NCI-H460 (cell line): ENCODE results near the gene CCAR1. TPM values are rescaled to one million over a fixed set of nuclear protein-coding genes. Genes with fewer than 3 reads are reported as not detected.
"Not testable (repeated sequence)": the region's sequence is repeated elsewhere in the genome, so short reads cannot be mapped to it uniquely, and the experiment has no call there.

Source experiments
- DNase-seq: peaks from one replicate; pipeline ENCODE4 v3.0.0-alpha.2; 2016; ENCODE audit warnings: low read depth; ENCODE audit errors: extremely low read depth
- polyA plus RNA-seq: library from polyadenylated mRNA; depleted of rRNA; stranded (reverse); fragments of >200 nt; gene quantifications from 2 replicates; pipeline ENCODE4 v1.2.3, GENCODE V29; 2014; cell fraction: nucleus; rRNA removed
- total RNA-seq: library from RNA; depleted of rRNA; stranded (reverse); fragments of >200 nt; shearing (Covaris generic); gene quantifications from 2 replicates; pipeline ENCODE4 v1.2.3, GENCODE V29; 2014; rRNA removed

Gene CCAR1, protein sequence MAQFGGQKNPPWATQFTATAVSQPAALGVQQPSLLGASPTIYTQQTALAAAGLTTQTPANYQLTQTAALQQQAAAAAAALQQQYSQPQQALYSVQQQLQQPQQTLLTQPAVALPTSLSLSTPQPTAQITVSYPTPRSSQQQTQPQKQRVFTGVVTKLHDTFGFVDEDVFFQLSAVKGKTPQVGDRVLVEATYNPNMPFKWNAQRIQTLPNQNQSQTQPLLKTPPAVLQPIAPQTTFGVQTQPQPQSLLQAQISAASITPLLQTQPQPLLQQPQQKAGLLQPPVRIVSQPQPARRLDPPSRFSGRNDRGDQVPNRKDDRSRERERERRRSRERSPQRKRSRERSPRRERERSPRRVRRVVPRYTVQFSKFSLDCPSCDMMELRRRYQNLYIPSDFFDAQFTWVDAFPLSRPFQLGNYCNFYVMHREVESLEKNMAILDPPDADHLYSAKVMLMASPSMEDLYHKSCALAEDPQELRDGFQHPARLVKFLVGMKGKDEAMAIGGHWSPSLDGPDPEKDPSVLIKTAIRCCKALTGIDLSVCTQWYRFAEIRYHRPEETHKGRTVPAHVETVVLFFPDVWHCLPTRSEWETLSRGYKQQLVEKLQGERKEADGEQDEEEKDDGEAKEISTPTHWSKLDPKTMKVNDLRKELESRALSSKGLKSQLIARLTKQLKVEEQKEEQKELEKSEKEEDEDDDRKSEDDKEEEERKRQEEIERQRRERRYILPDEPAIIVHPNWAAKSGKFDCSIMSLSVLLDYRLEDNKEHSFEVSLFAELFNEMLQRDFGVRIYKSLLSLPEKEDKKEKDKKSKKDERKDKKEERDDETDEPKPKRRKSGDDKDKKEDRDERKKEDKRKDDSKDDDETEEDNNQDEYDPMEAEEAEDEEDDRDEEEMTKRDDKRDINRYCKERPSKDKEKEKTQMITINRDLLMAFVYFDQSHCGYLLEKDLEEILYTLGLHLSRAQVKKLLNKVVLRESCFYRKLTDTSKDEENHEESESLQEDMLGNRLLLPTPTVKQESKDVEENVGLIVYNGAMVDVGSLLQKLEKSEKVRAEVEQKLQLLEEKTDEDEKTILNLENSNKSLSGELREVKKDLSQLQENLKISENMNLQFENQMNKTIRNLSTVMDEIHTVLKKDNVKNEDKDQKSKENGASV
- total RNA-seq = 82.3 and 93.4 TPM in 2 replicates
- polyA plus RNA-seq = 51.3 and 67.6 TPM in 2 replicates

DNA sequence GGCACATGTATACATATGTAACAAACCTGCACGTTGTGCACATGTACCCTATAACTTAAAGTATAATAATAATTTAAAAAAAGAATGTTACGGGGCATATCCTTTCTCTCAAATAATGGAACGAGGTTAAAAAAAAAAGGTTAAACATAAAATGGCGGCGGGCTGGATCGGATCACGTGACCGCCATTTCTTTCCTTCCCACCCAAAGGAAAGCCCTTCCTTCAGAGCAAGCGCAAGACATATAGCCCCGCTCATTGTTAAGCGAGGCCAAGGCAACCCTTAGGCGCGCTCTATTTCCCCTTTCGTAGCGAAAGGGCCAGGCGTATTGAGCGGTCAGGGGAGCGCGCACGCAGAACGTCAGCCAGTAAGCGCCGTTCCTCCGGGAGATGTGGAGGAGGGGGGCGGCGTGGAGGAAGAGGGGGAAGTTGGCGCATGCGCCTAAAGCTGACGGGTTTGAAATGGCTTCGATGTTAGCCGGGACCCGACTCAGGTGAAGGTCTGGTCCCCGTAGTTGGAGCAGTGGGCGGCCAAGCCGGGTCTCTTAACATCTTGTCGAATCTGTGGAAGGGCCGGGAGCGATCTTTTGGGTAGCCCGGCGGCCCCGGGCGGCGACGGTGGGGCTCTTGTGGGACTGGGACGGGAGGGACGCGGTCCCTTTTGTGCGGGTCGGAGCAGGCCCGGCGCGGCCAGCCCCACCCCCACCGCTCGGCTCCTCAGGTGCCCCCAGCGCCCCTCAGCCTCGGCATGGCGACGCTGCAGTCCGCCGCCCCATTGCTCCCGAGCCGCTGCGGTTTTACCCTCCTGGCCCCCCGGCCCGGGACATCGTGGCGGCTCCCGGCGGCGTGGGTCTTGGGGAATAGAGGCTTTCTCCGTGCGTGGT is at the start of gene CCAR1:
CCAR1 (plus strand) TSS at position 447 of the 880 bp plus-strand sequence. CDS start 1,266 bp downstream, outside the sequence.
- DNase-seq = peak; percentile 99

DNA sequence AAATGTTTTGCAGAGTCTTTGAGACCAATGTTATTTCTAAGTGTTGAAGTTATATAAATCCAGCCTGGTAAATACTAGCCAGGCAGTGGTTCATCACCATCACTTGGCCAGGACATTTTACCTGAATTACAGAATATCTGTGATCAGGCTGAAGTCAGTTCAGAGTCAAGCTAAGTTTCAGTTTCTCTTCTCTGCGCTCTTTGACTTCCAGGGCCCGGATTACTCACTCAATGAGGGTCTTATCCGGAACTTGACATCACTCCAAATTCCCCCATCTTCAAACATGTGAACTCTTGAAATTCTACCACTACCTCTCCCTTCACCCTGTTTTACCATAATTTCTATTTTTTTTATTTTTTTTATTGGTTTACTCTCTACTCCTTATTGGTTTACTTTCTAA is 36.6 kb upstream of the CCAR1 start:
- no peak for DNase-seq

DNA sequence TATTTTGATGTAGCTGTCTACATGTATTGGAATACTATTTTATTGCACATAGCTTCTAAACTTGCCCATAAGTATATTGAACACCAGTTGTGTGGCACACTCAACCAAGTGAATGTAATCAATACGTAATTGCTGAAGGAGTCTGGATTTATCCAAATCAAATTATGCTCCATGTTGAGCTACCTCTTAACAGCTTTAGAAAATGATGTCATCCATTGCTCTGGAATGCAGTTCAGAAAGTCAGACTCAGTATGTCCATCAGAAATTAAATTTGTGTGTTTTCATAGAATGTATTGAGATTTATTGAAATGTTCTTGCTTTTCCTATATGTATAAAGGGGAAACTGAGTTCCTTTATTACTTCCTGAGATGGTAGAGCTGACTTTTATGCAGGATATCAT is 25.0 kb upstream of the CCAR1 start:
- no peak for DNase-seq

DNA sequence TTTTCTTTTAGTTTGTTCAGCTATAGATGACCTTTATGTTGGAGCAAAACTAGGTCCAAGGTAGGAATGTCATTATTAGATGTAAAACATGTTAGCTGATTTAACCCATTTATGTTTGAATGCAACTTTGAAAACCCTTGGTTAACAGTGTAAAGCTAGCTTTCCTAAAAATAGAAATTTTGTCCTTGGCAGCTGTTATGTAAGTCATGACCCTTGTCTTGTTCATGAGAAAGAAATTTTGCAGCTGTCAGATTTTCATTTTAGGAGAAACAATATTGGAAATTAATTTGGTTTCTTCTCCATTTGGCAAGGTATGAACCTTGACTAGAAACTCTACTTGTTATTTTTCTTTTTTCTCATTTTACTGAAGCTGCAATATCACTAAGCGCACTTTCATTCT is 23.9 kb upstream of the CCAR1 start:
- no peak for DNase-seq

DNA sequence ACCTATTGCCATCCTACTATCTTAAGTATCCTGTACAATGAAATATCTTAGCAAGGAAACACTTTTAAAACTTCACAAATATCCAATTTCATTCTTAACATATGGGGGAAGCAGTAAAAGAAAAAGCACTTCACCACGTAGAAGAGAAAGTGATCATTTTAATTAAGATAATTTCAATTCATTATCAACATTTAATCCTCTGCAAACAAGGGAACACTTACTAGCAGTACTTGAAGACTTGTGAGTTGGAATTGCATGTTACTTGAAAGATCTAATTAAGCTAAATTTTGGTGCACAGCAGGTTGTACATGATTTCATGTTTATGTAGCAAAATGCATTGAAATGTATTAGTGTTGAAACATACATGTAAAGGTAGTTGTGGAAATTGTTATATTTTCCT is 20.8 kb upstream of the CCAR1 start:
- no peak for DNase-seq

DNA sequence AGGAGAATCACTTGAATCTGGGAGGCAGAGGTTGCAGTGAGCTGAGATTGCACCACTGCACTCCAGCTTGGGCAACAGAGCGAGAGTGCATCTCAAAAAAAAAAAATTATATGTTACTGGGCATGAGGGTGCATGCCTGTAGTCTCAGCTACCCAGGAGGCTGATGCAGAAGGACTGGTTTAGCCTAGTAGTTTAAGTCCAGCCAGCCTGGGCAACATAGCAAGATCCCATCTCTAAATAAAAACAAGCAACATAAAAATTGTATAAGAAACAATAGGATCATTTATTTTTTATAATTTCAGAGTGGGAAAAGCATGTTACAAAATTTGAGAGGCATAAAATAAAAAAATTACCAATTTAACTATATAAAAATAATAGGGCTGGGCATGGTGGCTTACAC is 15.5 kb upstream of the CCAR1 start:
- no peak for DNase-seq

DNA sequence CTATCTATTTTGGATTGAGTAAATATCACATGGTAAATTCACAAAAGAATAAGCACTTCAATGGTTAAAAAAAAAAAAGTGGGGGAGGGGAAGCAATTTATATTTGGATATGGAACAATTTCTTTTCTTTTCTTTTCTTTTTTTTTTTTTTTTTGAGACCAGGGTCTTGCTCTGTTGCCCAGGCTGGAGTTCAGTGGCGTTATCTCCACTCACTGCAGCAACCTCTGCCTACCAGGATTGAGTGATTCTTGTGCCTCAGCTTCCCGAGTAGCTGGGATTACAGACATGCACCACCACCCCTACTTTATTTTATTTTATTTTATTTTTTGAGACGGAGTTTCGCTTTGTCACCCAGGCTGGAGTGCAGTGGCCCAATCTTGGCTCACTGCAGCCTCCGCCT is 12.1 kb upstream of the CCAR1 start:
- not testable (repeated sequence) for DNase-seq

DNA sequence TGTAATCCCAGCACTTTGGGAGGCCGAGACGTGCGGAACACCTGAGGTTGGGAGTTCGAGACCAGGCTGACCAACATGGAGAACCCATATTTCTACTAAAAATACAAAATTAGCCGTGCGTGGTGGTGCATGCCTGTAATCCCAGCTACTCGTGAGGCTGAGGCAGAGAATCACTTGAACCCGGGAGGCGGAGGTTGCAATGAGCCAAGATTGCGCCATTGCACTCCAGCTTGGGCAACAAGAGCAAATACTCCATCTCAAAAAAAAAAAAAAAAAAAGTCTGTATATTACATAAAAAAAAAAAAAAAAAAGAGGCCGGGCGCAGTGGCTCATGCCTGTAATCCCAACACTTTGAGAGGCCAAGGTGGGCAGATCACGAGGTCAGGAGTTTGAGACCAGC is 8.0 kb upstream of the CCAR1 start:
- DNase-seq = not testable (repeated sequence)

DNA sequence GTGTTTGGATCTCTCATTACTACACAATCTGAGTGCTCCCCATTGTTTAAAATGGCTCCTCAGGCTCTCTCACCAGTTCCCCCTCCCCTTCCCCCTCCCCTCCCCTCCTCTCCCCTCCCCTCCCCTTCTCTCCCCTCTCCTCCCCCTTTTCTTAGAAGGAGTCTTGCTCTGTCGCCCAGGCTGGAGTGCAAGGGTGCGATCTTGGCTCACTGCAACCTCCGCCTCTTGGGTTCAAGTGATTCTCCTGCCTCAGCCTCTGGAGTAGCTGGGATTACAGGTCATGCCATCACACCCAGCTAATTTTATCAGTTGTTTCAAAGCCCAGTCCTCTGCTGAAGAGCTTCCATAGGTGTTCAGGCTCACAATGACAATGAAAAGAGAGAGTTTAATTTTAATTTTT is 3.6 kb upstream of the CCAR1 start:
- no peak for DNase-seq

DNA sequence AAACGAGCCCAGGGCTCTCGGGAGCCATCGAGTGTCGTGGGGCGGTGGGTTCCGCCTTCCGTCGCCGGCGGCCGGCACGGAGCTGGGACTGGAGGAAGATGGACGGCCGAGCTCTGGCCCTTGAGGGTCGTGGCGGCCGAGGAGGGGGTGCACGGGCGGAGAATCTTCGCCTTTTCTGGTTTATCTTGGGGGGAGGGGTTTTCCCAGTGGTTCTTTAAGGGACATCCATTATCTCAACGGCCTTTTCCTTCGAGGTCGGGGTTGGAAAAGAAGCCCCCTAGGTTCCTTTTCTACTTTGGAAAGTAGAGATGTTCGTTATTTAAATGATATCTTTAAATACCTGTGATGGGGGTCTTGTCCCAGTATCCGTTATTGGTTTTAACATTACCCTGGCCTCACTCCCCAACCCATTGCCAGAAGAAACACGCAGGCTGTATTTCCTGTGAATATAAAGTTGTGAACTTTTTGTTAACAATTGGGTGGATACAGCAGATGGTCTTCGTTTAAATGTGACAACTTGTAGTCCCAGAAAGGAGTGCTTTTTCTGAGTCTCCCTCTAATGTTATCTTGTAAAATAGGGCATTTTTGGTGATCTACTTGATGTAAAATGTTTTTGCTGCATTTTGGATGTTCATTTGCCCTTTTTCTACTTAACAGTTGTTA is 765 bp downstream of the CCAR1 start:
- no peak for DNase-seq

DNA sequence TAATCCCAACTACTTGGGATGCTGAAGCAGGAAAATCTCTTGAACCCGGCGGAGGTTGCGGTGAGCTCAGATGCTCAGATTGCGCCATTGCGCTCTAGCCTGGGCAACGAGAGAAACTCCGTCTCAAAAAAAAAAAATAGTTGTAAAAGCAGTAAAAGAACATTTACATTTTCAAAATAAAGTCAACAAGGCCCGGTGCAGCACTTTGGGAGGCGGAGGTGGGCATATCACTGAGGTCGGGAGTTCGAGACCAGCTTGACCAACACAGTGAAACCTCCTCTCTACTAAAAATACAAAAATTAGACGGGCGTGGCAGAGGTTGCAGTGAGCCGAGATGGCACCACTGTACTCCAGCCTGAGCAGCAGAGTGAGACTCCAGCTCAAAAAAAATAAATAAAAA is 4.0 kb downstream of the CCAR1 start:
- no peak for DNase-seq

DNA sequence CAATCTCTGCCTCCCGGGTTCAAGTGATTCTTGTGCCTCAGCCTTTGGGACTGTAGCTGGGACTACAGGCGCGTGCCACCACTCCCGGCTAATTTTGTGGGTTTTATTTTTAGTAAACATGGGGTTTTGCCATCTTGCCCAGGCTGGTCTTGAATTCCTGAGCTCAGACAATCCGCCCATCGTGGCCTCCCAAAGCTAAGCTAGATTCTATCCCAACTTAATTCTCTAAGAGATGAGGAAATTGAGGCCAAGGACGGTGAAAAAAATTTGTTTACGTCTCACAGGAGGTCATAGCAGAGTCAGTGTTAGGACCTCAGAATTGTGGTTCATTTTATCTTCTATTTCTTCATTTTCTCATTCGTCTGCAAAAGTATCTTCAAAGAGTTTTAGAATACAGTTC is 6.1 kb downstream of the CCAR1 start:
- DNase-seq = no peak

DNA sequence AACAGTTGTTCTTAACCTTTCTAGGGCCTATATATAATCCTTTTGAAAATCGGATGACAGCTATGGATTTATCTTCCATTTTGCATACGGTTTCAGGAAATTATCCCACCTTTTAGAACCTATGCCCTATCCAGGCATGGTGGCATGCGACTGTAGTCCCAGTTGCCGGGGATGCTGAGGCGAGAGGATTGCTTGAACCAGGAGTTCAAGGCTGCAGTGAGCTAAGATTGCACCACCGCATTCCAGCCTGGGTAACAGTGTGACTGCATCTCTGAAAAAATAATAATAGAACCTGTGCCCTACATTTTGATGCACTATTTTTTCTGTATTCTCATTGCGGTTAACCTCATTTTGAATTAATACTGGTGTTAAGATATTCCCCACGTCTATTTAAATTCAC is 11.6 kb downstream of the CCAR1 start:
- no peak for DNase-seq

DNA sequence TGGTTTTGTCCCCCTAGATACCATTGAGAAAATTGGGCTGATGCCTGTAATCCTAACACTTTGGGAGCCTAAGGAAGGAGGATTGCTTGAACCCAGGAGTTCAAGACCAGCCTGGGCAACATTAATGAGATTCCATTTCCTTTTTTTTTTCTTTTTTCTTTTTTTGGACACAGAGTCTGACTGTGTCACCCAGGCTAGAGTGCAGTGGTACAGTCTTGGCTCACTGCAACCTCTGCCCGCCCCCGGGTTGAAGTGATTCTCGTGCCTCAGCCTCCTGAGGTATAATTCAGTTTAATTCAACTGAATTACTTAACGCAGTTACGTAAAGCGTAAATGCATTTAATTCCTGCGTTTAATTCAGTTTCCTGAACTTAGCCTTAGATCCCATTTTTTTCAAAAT is 13.3 kb downstream of the CCAR1 start:
- no peak for DNase-seq

DNA sequence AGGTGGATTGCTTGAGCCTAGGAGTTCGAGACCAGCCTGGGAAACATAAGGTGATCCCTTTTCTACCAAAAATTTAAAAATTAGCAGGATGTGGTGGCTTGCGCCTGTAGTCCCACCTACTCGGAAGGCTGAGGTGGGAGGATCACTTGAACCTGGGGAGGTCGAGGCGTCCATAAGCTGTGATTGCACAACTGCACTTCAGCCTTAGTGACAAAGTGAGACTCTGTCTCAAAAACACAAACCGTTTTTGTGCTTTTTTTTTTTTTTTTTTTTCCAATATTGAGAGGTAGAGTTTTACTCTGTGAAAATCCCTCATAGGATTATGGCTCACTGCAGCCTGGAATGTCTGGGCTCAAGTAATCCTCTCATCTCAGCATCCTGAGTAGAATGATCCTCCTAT is 14.1 kb downstream of the CCAR1 start:
- no peak for DNase-seq

DNA sequence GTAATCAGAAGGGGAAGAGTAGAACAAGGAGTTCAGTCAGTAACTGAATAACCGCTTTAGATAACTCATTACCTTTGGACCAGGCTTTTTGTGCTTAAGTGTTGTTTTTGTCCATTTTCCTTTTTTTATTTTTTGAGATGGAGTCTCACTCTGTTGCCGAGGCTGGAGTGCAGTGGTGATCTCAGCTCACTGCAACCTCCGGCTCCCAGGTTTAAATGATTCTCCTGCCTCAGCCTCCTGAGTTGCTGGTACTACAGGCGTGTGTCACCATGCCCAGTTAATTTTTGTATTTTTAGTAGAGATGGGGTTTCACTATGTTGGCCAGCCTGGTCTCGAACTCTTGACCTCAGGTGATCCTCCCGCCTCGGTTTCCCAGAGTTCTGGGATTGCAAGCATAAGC is 14.7 kb downstream of the CCAR1 start:
- not testable (repeated sequence) for DNase-seq

DNA sequence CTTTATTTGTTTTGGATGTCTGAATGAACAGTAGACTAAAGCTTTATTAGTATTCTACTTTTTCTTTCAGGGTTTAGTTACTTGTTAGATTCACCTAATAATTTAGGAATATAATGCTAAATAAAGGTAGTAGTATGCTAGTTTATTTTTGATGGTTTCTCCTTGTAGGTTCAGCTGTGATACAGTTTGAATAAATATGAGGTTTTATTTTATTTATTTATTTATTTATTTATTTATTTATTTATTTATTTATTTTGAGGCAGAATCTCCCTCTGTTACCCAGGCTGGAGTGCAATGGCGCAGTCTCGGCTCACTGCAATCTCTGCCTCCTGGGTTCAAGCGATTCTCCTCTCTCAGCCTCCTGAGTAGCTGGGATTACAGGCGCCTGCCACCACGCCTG is 19.6 kb downstream of the CCAR1 start:
- DNase-seq = not testable (repeated sequence)

DNA sequence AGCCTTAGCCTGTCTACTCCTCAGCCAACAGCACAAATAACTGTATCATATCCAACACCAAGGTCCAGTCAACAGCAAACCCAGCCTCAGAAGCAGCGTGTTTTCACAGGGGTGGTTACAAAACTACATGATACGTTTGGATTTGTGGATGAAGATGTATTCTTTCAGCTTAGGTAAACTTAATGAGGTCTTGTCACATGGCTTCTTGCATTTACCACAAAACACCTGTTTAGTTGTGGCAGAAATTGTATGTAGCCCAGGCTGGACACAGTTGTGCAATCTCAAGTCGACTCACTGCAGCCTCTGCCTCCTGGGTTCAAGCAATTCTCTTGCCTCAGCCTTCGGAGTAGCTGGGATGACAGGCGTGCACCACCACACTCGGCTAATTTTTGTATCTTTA is 21.4 kb downstream of the CCAR1 start:
- DNase-seq = no peak

DNA sequence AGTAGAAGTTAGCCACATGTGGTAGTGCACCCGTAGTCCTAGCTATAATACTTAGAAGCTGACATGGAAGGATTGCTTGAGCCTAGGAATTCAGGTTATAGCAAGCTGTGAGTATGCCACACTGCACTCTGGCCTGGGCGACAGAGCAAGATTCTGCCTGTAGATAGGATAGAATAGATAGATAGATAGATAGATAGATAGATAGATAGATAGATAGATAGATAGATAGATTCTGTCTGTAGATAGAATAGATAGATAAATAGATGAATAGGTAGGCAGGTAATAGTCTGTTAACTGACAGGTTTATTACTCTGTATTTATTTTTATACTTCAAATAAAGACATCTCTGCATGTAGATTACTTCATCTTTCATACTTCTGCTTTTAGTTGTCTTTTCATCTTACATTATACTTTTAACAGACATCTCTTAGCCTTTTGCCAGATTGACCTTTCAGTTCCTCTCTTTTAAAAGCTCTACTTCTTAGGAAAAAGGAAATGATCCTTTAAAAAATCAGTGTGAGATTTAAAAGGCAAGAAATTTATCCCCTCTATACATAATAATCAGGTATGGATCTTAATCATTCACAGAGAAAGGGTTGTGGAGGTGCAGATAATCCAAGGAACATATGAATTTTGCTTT is 31.8 kb downstream of the CCAR1 start:
- DNase-seq = no peak
